Lower lobe of right lung (tissue), 2 donors: ENCODE data around the gene PARVA. TPM values are rescaled to one million over a fixed set of nuclear protein-coding genes. Genes with fewer than 3 reads are reported as not detected.

Experiments used
- ATAC-seq, 2 donors: fragments of 200-7000 bp; cut with Tn5 transposase; one replicate each; pipeline ENCODE4 v1.9.1; 2020 to 2022; ENCODE audit warnings: mild to moderate bottlenecking in 2 of 2, moderate library complexity in 2 of 2
- DNase-seq: peaks from one replicate; pipeline ENCODE4 v3.0.0-alpha.2; 2020
- H3K27ac ChIP-seq: fragments of 200-600 bp; one replicate; pipeline ENCODE4 v1.8.0; 2022
- H3K27me3 ChIP-seq: fragments of 200-600 bp; one replicate; pipeline ENCODE4 v1.8.0; 2022; ENCODE audit warnings: low read depth
- H3K36me3 ChIP-seq: fragments of 200-600 bp; one replicate; pipeline ENCODE4 v1.8.0; 2022; ENCODE audit warnings: mild to moderate bottlenecking
- H3K4me1 ChIP-seq: fragments of 200-600 bp; one replicate; pipeline ENCODE4 v1.8.0; 2022
- H3K4me3 ChIP-seq: fragments of 200-600 bp; one replicate; pipeline ENCODE4 v1.8.0; 2022; ENCODE audit warnings: mild to moderate bottlenecking
- H3K9me3 ChIP-seq: fragments of 200-600 bp; one replicate; pipeline ENCODE4 v1.8.0; 2022
- intact Hi-C: fragments of 100-400 bp; cut with DNase I; formaldehyde crosslinking; loops from one replicate; pipeline ENCODE4 v1.11.0; 2022
- total RNA-seq: library from RNA; stranded (reverse); fragmentation: NEBNext Ultra II Directional; extraction: Animal tissue kit (Norgen Biotek cat#: 25700); gene quantifications from one replicate; pipeline ENCODE4 v1.2.1, GENCODE V29; 2021
- TF ChIP-seq, protein P1 (sequence below): fragments of 200-600 bp; IDR thresholded peaks from one replicate; pipeline ENCODE4 v1.8.0; 2022; ENCODE audit warnings: antibody characterized with exemption, mild to moderate bottlenecking
- donor health status: DM: no; HTN: yes; CAD: no; lungs with severe emphysema.

PARVA gene
- total RNA-seq, 1 donor from 2014 or later = 58.3 TPM

GRCh38 chr11:12410006-12410728, 32.8 kb downstream of the PARVA start:
- H3K27me3 ChIP-seq = no peaks in the 10 kb centered on the region
- no peak overlapping the region for H3K4me3 ChIP-seq
- intact Hi-C loops = no loop called here
- TF ChIP-seq, protein P1, sequence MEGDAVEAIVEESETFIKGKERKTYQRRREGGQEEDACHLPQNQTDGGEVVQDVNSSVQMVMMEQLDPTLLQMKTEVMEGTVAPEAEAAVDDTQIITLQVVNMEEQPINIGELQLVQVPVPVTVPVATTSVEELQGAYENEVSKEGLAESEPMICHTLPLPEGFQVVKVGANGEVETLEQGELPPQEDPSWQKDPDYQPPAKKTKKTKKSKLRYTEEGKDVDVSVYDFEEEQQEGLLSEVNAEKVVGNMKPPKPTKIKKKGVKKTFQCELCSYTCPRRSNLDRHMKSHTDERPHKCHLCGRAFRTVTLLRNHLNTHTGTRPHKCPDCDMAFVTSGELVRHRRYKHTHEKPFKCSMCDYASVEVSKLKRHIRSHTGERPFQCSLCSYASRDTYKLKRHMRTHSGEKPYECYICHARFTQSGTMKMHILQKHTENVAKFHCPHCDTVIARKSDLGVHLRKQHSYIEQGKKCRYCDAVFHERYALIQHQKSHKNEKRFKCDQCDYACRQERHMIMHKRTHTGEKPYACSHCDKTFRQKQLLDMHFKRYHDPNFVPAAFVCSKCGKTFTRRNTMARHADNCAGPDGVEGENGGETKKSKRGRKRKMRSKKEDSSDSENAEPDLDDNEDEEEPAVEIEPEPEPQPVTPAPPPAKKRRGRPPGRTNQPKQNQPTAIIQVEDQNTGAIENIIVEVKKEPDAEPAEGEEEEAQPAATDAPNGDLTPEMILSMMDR = no peak
- H3K36me3 ChIP-seq = no peaks in the 10 kb centered on the region
- no peak for DNase-seq
- peak; percentile 6 to 12 for ATAC-seq
- no peaks in the 10 kb centered on the region for H3K9me3 ChIP-seq
- H3K4me1 ChIP-seq = peaks cover 44% of the 10 kb centered on the region
- H3K27ac ChIP-seq = peak overlapping the region; percentile 38

- no peak overlapping the region for H3K4me3 ChIP-seq
- no peak overlapping the region for H3K27ac ChIP-seq
- intact Hi-C loops = no loop called here
Measured at GRCh38 chr11:12411393-12411792, 34.0 kb downstream of the PARVA start.

DNA sequence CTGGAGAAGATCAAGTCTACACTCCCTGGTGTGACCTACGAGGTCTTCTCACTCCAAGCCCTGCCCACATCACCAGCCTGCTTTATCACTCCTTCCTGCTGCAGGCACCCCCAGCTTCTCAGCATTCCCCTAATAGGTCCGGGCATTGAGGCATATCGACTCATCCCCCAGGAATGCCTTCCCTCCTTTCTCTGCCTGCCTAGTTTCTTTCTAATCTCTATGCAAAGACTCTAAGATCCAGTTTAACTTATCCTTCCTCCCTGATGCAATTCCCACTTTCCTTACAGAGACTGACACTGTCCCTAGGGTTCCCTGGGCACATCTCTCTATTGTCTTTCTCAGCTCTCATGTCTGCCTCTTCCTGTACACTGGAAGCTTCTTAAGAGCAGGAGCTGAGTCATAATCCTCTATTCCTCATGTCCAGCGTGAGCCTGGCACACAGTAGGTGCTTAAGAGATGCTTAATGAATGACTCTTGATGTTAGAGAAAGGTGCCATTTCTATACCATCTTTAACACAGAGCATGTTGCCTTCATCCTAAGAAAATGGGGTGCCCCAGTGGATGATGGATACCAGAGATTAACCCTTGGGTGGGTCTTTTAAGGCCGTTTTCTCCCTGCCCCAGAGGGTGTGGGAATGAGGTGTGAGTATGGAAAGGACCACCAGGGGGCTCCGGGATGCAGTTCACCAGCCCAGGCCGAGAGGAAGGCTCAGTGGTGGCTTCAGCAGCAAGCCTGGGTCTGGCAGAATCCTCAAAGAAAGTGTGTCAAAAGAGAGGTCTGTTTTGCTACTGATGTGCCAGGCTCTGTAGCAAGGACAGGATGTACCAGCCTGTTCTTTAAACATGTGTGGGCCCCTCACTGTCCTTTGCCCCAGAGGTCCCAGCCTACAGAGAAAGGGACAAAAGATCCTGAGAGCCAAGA, 34.7 kb downstream of the PARVA start:
- Histone ChIP-seq H3K27ac (no peak overlapping the region), H3K36me3 (no peaks in the 10 kb centered on the region)
- peak; percentile 49 for DNase-seq

More at GRCh38 chr11:12411393-12411792, 34.0 kb downstream of the PARVA start:
- Histone ChIP-seq H3K27me3 (no peaks in the 10 kb centered on the region), H3K36me3 (no peaks in the 10 kb centered on the region), H3K9me3 (no peaks in the 10 kb centered on the region), H3K4me1 (peaks cover 44% of the 10 kb centered on the region)
- ATAC-seq (no peak), DNase-seq (no peak)
- TF ChIP-seq, protein P1 = no peak

DNA sequence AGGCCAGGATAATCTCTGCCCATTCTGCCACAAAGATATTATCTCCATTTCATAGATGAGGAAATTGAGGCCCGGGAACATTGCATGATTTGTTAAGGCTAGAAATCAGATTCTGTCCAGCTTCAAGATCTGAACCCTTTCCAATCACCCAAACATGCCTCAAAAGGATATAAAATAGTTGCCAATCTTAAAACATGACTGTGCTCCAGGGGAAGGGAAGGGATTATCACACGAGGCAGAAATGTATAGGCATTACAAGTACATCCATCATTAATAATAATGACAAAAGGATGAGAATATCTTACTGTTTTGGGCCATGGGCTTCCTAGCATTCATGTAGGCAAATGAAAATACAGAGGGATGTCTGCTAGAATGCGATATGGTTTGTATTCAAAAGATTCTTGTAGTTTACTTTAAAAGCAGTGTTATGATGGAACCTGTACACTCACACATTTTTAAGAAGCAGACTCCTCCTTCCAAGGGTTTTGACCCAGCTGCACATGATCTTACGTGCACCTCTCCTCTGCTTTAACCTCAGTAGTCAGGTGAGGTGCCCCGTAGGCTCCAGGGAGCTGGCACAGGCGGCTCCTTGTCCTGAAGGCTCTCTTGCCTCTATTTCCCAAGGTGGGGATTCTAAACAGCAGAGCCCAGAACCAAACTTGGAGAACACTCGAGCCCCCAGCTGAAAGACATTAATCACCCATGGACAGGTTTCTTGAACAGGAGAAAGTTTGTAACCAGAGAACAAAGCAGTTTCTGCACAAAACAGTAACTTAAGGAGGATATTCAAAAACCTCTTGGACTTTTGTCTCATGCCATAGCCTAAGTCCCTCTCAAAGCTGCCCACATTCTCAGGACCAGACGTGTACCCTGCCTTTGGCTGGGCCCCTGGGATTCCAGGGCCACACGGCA, 36.0 kb downstream of the PARVA start:
- H3K27ac ChIP-seq = no peak overlapping the region
- TF ChIP-seq, protein P1 = no peak
- intact Hi-C loops = no loop called here
- H3K27me3 ChIP-seq = no peaks in the 10 kb centered on the region
- no peak for ATAC-seq
- H3K4me3 ChIP-seq = no peak overlapping the region
- no peaks in the 10 kb centered on the region for H3K36me3 ChIP-seq
- H3K4me1 ChIP-seq = peaks cover 44% of the 10 kb centered on the region
- no peaks in the 10 kb centered on the region for H3K9me3 ChIP-seq
- no peak for DNase-seq

More for the DNA sequence above, 34.7 kb downstream of the PARVA start:
- H3K9me3 ChIP-seq = no peaks in the 10 kb centered on the region
- H3K4me3 ChIP-seq = no peak overlapping the region
- intact Hi-C loops = no loop called here
- peak; percentile 66 to 76 for ATAC-seq
- H3K27me3 ChIP-seq = no peaks in the 10 kb centered on the region
- TF ChIP-seq, protein P1 = peak; percentile 70
- H3K4me1 ChIP-seq = peaks cover 44% of the 10 kb centered on the region

GRCh38 chr11:12414611-12415010, 37.2 kb downstream of the PARVA start:
- TF ChIP-seq, protein P1 = no peak
- Histone ChIP-seq H3K27me3 (no peaks in the 10 kb centered on the region), H3K4me3 (no peak overlapping the region), H3K27ac (no peak overlapping the region), H3K9me3 (no peaks in the 10 kb centered on the region), H3K36me3 (no peaks in the 10 kb centered on the region), H3K4me1 (peaks cover 38% of the 10 kb centered on the region)
- DNase-seq = no peak
- ATAC-seq = no peak
- intact Hi-C loops = no loop called here
